Effector memory CD8-positive, alpha-beta T cell (primary cell): Measurements from ENCODE around the gene PIP4K2C.
"Not testable (repeated sequence)": the region's sequence is repeated elsewhere in the genome, so short reads cannot be mapped to it uniquely, and the experiment has no call there.

Source experiments
- ATAC-seq: fragments of 150-1000 bp; cut with Tn5 transposase; replicated peaks from 2 replicates; pipeline ENCODE4 v1.10.0; 2021; ENCODE audit warnings: mild to moderate bottlenecking, moderate library complexity
- DNase-seq, 3 experiments: peaks; one replicate each; pipeline ENCODE4 v3.0.0; 2021
- H3K27ac Mint-ChIP-seq, 2 donors: one replicate each; pipeline ENCODE4 v1.8.0; 2022; ENCODE audit warnings: mild to moderate bottlenecking in 2 of 2, mixed read lengths in 2 of 2, moderate library complexity in 2 of 2
- H3K27me3 Mint-ChIP-seq, 2 donors: one replicate each; pipeline ENCODE4 v1.8.0; 2022; ENCODE audit warnings: mixed read lengths in 2 of 2
- H3K36me3 Mint-ChIP-seq: one replicate; pipeline ENCODE4 v1.8.0; 2022; ENCODE audit warnings: mild to moderate bottlenecking, moderate library complexity, mixed read lengths; ENCODE audit not compliant: insufficient read depth
- H3K4me1 Mint-ChIP-seq, 2 donors: one replicate each; pipeline ENCODE4 v1.8.0; 2022; ENCODE audit warnings: low read depth in 2 of 2, mixed read lengths in 2 of 2
- H3K4me3 Mint-ChIP-seq, 2 donors: one replicate each; pipeline ENCODE4 v1.8.0; 2022; ENCODE audit warnings: mild to moderate bottlenecking in 2 of 2, mixed read lengths in 2 of 2, moderate library complexity in 2 of 2
- H3K9me3 Mint-ChIP-seq, 2 donors: one replicate each; pipeline ENCODE4 v1.8.0; 2022; ENCODE audit warnings: mixed read lengths in 2 of 2

The PIP4K2C gene

DNA sequence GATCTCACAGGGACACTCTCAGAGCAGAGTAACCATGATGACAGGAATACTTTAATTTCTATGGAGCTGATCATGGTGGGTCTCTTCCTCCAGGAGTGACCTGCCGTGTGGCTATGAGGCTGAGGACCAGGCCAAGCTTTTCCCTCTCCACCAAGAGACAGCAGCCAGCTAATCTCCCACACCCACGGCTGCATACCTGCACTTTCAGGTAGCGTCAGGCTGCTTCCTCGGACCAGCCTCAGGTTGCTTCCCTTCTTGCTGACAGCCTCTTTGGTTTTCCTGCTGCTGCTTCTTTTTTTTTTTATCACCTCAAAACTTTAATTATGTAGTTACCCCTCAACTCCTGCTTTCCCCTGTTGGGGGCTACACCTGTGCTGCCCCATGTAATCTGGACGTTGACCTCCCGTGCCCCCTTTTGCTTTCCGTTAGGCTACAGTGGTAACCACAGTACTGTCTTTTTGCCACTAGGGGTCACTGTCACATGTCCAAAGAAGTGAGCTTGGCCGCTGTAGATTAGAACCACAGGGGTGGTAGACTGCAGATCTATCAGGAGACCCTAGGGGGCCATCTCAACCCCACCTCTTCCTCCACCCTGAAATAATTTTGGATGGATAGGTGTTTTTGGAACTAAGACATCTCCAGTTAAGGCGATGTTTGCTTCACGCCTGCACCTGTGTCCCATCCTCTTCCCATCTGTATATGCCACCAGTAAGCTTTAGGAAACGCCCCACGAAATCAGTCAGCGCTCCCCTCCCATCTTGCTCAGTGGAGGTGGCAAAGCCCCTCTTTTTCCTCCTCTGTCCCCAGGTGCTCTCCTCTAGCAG lies 7.8 kb upstream of the PIP4K2C start:
- peak; percentile 100 for ATAC-seq

GRCh38 chr12:57584050-57584449 lies 6.9 kb upstream of the PIP4K2C start:
- Mint-ChIP-seq H3K36me3 (no peaks in the 10 kb centered on the region), H3K9me3 (no peaks in the 10 kb centered on the region), H3K4me1 (peaks cover 4 to 5% of the 10 kb centered on the region in 2 donors), H3K27ac (peak overlapping the region in 1 of 2 donors; percentile 15), H3K27me3 (peaks cover 10% of the 10 kb centered on the region in 2 donors), H3K4me3 (no peak overlapping the region)
- ATAC-seq (no peak), DNase-seq (no peak)

More for the DNA sequence above, 7.8 kb upstream of the PIP4K2C start:
- peak; percentile 70 to 75 (median 71) for DNase-seq
- Mint-ChIP-seq H3K4me1 (peaks cover 4 to 5% of the 10 kb centered on the region in 2 donors), H3K27me3 (peaks cover 10% of the 10 kb centered on the region in 2 donors), H3K4me3 (no peak overlapping the region), H3K36me3 (no peaks in the 10 kb centered on the region), H3K9me3 (no peaks in the 10 kb centered on the region), H3K27ac (peak overlapping the region in 1 of 2 donors; percentile 20)

DNA sequence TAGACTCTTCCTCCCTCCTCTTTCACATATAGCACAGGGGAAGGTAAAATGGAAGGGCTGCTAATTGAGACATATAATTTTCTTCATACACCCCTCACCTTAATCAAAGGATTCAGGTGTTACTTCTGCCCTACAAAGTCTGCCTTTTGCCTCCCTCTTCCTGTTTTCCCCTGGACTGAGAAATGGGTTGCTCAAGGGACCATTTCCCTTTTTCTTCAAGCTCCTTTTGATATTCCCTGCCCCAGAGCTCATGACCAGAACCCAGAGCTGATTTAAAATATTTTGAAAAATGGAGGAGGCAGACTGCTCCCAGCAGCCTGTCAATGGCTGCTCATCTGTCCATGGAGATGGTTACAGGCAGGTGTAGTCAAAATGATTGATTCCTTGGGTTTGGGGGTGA lies 6.3 kb upstream of the PIP4K2C start:
- ATAC-seq (no peak), DNase-seq (no peak)
- Mint-ChIP-seq H3K36me3 (no peaks in the 10 kb centered on the region), H3K4me1 (peaks cover 4 to 5% of the 10 kb centered on the region in 2 donors), H3K4me3 (no peak overlapping the region), H3K9me3 (no peaks in the 10 kb centered on the region), H3K27me3 (peaks cover 10% of the 10 kb centered on the region in 2 donors), H3K27ac (no peak overlapping the region)

DNA sequence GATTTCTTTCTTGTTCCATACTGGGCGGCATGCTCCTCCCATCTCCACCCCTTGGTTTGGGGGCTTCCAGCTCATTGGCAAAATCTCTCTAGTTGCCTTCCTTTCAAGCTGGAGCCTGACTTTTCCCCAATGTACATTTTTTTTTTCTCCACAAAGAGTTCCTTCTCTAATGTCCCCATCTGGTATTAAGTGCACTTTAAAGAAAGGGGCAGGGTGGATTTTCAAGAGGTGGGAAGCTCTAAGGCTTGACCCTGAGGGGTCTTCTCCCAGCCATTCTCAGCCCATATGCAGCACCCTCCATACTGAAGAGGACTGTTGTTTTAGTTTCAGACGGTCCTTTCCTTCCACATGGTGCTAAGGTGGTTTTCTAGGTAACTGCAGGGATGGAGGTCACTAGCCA lies 5.8 kb upstream of the PIP4K2C start:
- Mint-ChIP-seq H3K27ac (no peak overlapping the region), H3K4me3 (no peak overlapping the region), H3K9me3 (no peaks in the 10 kb centered on the region), H3K27me3 (peaks cover 10% of the 10 kb centered on the region in 2 donors), H3K4me1 (peaks cover 5% of the 10 kb centered on the region in 2 donors), H3K36me3 (no peaks in the 10 kb centered on the region)
- ATAC-seq, result no peak
- no peak for DNase-seq

- DNase-seq, result no peak
- Mint-ChIP-seq H3K4me3 (no peak overlapping the region), H3K36me3 (no peaks in the 10 kb centered on the region), H3K4me1 (peaks cover 9 to 10% of the 10 kb centered on the region in 2 donors), H3K27ac (no peak overlapping the region), H3K9me3 (no peaks in the 10 kb centered on the region), H3K27me3 (peaks cover 10% of the 10 kb centered on the region in 2 donors)
- no peak for ATAC-seq
Observed at GRCh38 chr12:57586128-57586527, 4.9 kb upstream of the PIP4K2C start.

- Mint-ChIP-seq H3K4me3 (no peak overlapping the region), H3K36me3 (no peaks in the 10 kb centered on the region), H3K27ac (no peak overlapping the region), H3K9me3 (no peaks in the 10 kb centered on the region), H3K4me1 (peaks cover 14 to 18% of the 10 kb centered on the region in 2 donors), H3K27me3 (peaks cover 10% of the 10 kb centered on the region in 2 donors)
- DNase-seq (no peak), ATAC-seq (no peak)
Observed at GRCh38 chr12:57586832-57587429, 4.1 kb upstream of the PIP4K2C start.

GRCh38 chr12:57588951-57589610 lies 1.9 kb upstream of the PIP4K2C start:
- not testable (repeated sequence) for H3K4me3 Mint-ChIP-seq, H3K36me3 Mint-ChIP-seq

GRCh38 chr12:57590479-57590863 lies 521 bp upstream of the PIP4K2C start:
- DNase-seq (no peak), ATAC-seq (no peak)
- H3K27ac Mint-ChIP-seq, result peak overlapping the region; percentile 81 to 85
- H3K9me3 Mint-ChIP-seq, result no peaks in the 10 kb centered on the region
- peak overlapping the region; percentile 80 to 88 for H3K4me3 Mint-ChIP-seq
- peaks cover 10% of the 10 kb centered on the region for H3K36me3 Mint-ChIP-seq
- no peaks in the 10 kb centered on the region for H3K27me3 Mint-ChIP-seq
- H3K4me1 Mint-ChIP-seq, result peaks cover 19 to 28% of the 10 kb centered on the region in 2 donors

More at GRCh38 chr12:57588951-57589610, 1.9 kb upstream of the PIP4K2C start:
- H3K9me3 Mint-ChIP-seq, DNase-seq, ATAC-seq, H3K27me3 Mint-ChIP-seq, H3K27ac Mint-ChIP-seq: not testable (repeated sequence)
- H3K4me1 Mint-ChIP-seq, result peaks cover 19 to 28% of the 10 kb centered on the region in 2 donors

DNA sequence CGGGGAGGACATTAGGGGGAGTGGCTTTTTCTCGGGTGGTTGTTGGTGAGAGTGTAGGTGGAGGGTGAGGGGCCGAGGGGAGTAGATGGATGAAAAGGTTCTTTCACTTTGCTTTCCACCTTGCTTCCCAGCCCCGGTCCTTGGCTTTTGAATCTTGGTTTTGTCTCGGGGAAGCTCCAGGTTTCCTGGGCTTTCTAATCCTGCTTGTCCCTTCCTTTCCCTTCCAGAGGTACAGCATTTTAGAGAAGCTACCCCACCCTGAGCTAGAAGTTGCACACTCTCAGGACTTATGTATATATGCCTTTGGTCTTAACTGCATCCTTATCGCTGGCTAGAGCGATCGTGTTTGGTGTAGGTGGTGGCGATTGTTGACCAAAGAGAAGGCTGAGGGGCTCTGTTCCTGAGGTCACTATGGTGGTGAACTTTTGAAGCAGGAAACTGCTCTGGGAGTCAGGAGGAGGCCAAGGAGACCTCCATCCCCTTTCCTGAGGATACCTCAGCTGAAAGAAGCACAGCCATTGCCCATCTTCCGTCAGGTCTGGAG lies 862 bp downstream of the PIP4K2C start:
- Mint-ChIP-seq H3K27me3 (no peaks in the 10 kb centered on the region), H3K4me3 (peak overlapping the region; percentile 80 to 88), H3K9me3 (no peaks in the 10 kb centered on the region), H3K36me3 (peaks cover 21% of the 10 kb centered on the region), H3K27ac (peak overlapping the region; percentile 81 to 85), H3K4me1 (peaks cover 19 to 28% of the 10 kb centered on the region in 2 donors)
- ATAC-seq, result no peak
- DNase-seq, result no peak

DNA sequence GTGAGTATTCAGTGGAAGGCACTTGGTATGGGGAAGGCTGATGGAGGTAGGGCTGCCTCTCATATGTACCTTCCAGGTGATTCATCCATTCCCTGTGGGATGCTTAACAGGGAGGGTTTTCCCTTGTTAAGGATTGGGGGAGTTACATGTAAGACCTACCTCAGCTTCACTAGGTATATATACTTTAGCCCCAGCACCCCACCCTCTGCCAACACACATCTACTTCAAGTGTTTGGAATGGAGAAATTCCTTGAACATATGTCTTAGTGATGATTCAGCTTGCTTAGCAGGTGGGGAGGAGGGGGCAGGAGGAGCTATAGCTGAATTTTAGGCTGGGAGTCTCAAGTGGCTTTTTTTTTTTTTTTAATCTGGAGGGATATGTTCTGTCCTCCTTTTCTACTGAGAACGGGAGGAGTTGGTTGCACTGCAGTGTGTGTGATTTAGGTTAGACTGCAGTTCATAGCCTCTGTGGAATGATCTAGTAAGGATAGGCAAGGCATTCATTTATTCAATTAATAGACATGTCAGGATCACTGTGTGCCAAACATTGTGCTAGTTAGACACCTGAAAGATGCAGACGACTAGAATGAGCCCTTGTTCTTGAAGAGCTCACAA lies 1.7 kb downstream of the PIP4K2C start:
- Mint-ChIP-seq H3K9me3 (no peaks in the 10 kb centered on the region), H3K27ac (peak overlapping the region; percentile 81 to 85), H3K4me3 (peak overlapping the region; percentile 80 to 88), H3K4me1 (peaks cover 19 to 28% of the 10 kb centered on the region in 2 donors), H3K36me3 (peaks cover 25% of the 10 kb centered on the region), H3K27me3 (no peaks in the 10 kb centered on the region)
- no peak for ATAC-seq
- DNase-seq, result no peak

DNA sequence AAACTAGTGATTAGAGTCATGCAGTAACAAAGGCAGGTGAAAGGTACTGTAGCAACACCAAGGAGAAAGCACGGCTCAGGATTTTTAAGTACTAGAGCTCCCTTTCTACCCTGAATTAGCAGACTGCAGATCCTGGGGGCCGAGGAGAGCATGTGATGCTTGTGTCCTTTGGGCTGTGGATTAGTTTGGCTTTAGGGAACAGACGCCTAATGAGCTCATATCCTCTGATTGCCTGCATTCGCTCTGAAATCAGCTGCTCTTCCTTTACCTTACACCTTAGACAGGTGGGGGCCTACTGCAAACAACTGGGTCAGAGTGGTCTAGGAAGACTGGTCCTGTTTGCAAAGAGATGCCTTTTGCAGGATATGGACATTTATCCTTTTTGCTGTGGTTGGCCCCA lies 2.2 kb downstream of the PIP4K2C start:
- Mint-ChIP-seq H3K4me1 (peaks cover 19 to 28% of the 10 kb centered on the region in 2 donors), H3K4me3 (no peak overlapping the region), H3K9me3 (no peaks in the 10 kb centered on the region), H3K27me3 (no peaks in the 10 kb centered on the region), H3K36me3 (peaks cover 30% of the 10 kb centered on the region), H3K27ac (no peak overlapping the region)
- ATAC-seq, result no peak
- no peak for DNase-seq

DNA sequence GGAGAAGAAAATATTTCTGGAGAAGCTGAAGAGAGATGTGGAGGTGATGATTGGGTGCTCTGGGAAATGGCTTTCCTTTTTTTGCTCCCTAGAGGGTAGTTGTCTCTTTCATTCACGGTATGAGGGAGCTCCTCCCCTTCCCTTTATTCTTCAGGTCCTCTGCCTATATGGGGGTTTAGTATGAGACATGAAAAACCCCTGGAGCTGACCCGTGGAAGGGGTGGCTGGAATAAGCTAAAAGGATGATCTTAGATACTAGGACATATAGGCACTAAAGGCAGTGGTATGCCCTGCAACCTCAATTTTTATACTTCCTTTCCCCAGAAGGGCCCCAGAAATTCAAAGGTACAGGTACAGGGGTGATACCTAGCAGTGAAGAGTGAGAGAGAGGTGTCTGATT lies 9.4 kb downstream of the PIP4K2C start:
- Mint-ChIP-seq H3K4me1 (peaks cover 18 to 24% of the 10 kb centered on the region in 2 donors), H3K36me3 (peaks cover 56% of the 10 kb centered on the region), H3K4me3 (no peak overlapping the region), H3K9me3 (no peaks in the 10 kb centered on the region), H3K27ac (peak overlapping the region in 1 of 2 donors; percentile 65), H3K27me3 (no peaks in the 10 kb centered on the region)
- DNase-seq, result no peak
- no peak for ATAC-seq

DNA sequence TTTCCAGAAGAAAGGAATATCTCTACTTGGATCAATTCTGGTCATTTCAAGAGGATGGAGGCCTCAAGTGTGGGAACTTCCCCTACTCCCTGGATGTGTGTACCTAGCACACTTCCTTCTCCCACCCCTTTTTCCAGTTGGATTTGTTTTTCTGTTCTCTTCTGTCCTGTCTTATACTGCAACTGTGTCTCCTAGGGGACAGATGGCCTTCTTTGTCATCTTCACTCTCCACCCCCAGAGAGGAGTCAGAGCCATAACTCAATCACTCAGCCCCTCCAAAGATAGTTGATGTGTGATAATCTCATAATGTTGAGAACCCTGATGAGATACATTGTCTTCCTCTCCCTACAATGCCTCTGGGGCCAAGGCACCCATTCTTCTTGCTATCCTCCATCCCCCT lies 11.6 kb downstream of the PIP4K2C start:
- peak overlapping the region; percentile 84 to 89 for H3K27ac Mint-ChIP-seq
- peaks cover 21 to 28% of the 10 kb centered on the region in 2 donors for H3K4me1 Mint-ChIP-seq
- H3K36me3 Mint-ChIP-seq, result peaks cover 40% of the 10 kb centered on the region
- no peak for DNase-seq
- H3K9me3 Mint-ChIP-seq, result no peaks in the 10 kb centered on the region
- ATAC-seq, result no peak
- H3K4me3 Mint-ChIP-seq, result no peak overlapping the region
- no peaks in the 10 kb centered on the region for H3K27me3 Mint-ChIP-seq
